Daoy (cell line): ENCODE measurements around the gene MIB1. TPM values are rescaled to one million over a fixed set of nuclear protein-coding genes. Genes with fewer than 3 reads are reported as not detected.
"Not testable (repeated sequence)": the region's sequence is repeated elsewhere in the genome, so short reads cannot be mapped to it uniquely, and the experiment has no call there.

ENCODE experiments used
- DNase-seq: peaks from one replicate; pipeline ENCODE4 v3.0.0-alpha.2; 2015; ENCODE audit warnings: low read depth
- total RNA-seq: library from RNA; depleted of rRNA; stranded (reverse); fragments of >200 nt; shearing (Covaris generic); gene quantifications from 2 replicates; pipeline ENCODE4 v1.2.3, GENCODE V29; 2014

The MIB1 gene
- total RNA-seq, 1 experiment from 2014 or later: 32.8 TPM

- no peak for DNase-seq
Observed at GRCh38 chr18:21743166-21743832, 2.7 kb downstream of the MIB1 start.

DNA sequence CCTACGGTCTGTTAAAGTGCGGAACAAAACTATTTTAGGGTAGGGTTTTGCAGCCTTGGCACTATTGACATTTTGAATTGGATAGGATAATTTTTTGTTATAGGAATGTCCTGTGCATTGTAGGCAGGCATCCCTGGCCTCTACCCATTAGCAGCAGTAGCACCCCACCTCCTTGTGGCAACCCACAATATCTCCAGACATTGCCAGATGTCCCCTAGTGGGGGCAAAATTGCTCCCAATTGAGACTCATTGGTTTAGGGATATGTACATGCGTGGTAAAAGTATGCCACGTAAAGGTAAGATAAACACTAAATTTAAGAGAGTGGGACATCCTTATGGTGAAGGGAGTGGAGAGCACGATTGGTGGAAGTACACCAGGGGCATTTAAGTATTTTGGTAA is 4.6 kb downstream of the MIB1 start:
- DNase-seq: no peak

DNA sequence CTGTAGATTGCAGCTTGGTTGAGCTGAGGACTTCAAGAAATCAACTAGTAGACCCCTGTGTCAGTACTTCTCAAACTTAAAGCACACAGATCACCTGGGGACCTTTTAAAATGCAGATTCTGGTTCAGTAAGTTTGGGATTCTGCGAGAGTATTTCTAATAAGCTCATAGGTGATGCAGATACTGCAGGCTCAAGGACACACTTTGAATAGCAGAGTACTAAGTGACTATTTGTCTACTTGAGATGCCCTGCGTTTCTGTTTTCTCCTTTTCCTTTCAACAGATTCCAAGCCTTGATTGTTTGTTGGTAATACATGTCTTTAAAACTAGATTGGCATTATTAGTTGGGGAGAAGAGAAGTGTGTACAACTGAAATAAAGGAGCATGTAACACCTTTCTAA is 6.7 kb downstream of the MIB1 start:
- no peak for DNase-seq

GRCh38 chr18:21747764-21748693 is 7.4 kb downstream of the MIB1 start:
- no peak for DNase-seq

DNA sequence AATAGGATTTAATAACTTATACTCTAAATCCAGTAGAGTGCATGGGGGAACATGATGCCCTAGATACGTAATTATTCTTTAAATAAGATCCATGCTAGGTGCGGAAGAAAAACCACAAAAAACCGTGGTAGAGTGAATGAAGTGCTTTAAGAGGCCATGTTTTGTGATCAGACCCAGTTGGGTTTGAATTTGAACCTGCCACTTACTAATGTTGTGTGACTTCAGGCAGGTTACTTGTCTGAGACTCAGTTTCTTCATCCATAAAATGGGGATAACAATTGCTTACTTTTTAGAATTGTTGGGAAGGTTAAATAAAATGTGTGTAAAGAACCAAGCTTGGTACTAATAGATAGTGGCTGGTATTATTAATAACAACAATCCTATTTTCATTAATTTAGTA is 17.2 kb downstream of the MIB1 start:
- DNase-seq: no peak

GRCh38 chr18:21759836-21760235 is 19.2 kb downstream of the MIB1 start:
- no peak for DNase-seq

- no peak for DNase-seq
Observed at GRCh38 chr18:21760321-21760720, 19.7 kb downstream of the MIB1 start.

DNA sequence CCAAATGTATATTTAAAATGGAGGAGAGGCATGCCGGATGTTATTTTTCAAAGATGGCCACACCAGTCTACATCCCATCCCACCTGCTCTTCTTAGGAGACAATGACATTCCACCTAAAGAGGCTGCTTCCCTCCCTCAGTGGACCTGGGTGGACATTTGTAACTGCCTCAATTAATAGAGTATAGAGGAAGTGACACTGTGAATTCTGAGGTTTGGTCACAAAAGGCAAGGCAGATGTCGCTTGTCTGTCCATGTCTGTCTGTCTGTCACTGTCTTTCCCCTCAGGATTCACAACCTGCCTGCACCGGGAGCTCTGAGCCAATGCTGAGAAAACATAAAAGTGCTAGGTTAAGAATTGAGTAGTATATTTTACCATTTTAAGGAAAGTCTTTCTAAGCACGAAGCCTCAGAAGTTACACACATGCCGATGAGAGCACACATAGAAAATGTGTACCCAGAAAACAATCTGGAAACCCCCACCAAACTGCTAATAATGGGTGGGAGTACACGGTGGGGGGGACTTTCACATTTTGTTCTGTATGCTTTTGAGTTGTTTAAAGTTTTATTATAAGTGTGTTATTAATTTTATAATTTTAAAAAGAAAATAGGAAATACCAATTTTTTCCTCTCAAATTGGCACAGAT is 21.0 kb downstream of the MIB1 start:
- DNase-seq: no peak

DNA sequence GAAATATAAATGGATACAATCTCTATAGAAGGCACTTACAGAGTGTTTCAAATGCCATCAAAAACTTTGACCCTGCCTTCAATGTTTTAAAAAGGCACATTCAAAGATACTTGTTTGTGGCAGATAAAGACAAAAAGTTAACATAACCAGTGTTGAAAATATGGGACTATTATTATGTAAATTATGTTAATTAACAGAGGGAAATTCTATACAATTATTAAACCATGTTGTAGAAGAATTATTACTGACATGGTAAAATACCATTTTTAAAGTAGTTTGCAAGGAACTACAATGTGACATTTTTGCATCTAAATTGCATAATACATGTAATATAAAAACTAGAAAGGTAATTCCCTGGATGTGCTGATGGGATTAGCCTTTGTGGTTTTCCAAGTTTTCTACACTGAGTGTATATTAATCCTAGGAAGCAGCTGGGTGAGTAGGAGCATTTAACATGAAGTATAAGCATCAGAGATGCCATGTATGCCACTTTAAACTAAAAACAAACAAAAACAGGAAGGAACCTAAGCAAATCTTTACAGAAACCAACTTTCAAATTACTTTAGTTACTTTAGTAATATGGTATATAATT is 21.7 kb downstream of the MIB1 start:
- no peak for DNase-seq

DNA sequence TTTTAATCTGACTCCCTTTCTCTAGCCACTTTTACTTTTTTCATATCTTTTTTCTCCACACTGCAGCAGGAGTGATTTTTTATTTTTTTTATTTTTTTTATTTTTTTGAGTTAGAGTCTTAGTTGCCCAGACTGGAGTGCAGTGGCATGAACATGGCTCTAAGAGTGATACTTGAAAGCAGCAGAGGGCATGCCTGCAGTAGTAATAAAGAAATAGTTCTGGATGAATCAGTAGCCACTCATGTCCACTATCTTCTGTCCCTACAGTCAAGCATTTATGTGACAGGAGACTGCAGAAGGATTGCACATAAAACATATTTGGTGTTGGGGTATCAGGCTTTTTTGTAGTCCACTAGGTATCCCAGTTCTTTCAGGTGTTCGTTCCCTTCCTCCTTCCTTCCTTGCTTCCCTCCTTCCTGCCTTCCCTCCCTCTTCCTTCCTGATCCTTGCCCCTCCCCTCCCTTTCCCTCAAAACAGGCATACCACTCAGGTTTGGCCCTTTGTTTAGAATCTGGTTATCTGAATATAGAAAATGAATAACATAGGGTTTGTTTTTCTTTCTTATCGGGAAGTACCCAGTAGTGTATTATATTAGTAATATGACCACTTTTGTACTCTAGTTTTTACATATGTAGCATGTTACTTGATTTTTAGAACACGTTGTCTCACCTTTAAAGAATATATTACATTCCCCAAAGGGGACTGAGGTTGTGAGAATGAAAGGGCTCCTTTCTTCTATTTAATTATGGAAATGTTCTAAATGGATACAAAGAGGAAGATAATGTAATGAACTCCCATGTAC is 23.5 kb downstream of the MIB1 start:
- DNase-seq: no peak

DNA sequence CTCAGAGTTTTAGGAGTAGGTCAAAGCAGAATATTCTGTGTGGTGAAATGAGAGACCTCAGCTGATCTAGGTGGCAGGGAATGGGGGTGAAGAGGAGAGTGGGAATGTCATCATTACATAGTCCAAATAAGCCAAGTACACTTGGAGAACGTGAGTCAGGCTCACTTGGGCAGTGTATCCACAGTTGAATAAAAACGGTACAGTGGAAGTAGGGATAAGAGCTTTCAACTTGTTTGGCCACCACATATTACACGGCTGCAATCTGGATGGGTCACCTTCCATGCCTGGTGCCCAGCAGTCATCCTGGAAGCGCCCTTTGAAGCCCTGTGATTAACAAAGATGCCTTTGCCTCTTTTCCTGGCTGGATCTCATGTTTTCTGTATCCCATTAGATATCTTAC is 28.6 kb downstream of the MIB1 start:
- no peak for DNase-seq

GRCh38 chr18:21774722-21775121 is 34.1 kb downstream of the MIB1 start:
- no peak for DNase-seq

DNA sequence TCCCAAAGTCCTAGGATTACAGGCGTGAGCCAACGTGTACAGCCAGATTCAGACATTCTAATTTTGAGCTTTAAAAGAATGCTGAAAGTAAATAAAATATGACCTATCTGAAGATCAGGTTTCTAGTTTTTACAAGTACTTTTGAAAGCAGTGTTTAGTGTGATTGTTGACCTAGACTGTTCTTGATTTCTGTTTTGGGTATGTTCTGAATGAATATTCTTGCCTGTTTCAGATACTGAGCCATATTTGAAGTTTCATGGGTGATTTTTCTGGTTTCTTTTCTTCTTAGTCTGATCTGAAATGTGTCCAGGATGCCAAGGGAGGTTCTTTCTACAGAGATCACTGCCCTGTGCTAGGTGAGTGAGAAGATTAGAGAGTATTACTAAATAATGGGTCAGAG is 37.2 kb downstream of the MIB1 start:
- DNase-seq: no peak

DNA sequence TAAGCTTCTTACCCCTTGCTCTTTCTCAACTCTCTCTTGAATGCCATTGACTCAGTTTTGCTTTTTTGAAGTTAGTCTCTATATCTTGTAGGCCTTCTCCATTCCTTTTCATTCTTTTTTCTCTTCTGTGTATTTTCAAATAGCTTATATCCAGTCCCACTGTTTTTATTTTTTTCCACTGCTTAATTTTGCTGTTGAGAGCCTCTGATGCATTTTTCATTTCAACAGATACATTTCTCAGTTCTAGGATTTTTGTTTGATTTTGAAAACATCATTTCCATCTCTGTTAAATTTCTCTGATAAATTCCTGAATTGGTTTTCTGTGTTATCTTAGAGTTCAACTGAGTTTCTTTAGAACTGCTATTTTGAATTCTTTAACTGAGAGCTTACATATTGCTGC is 45.9 kb downstream of the MIB1 start:
- DNase-seq: no peak

- not testable (repeated sequence) for DNase-seq
Observed at GRCh38 chr18:21796089-21796488, 55.5 kb downstream of the MIB1 start.

DNA sequence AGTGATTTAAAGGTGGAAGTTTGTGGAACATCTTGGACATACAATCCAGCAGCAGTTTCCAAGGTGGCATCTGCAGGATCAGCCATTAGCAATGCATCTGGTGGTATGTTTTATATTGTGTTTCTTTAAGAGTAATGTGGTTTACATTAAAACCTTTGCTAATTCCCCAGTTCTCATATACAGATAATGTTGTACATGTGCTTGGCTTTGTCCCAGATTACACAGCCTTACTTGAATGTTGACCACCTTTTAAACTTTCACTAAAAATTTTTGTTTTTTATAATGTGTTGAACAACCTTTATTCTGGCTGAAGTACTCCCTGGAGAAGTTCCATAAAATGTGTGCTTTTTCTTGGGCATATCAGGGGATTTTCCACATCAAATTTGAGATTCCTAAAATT is 57.5 kb downstream of the MIB1 start:
- no peak for DNase-seq

GRCh38 chr18:21799721-21800120 is 59.1 kb downstream of the MIB1 start:
- DNase-seq: no peak

- DNase-seq: no peak
Observed at GRCh38 chr18:21803495-21803894, 62.9 kb downstream of the MIB1 start.

DNA sequence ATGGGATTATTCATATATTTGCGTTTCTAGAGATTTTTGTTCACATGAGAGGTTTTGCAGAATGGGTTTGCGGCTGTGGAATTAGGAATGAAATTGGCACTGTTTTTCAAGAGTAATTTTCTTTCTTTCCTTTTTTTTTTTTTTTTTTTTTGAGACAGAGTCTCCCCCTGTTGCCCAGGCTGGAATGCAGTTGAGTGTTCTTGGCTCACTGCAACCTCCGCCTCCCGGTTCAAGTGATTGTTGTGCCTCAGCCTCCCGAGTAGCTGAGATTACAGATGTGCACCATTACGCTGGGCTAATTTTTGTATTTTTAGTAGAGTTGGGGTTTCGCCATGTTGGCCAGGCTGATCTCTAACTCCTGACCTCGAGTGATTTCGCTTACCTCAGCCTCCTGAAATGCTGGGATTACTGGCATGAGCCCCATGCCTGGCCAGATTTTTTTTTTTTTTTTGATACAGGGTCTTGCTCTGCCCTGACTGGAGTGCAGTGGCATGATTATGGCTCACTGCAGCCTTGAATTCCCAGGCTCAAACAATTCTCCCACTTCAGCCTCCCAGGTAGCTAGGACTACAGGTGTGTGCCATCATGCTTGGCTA is 65.3 kb downstream of the MIB1 start:
- no peak for DNase-seq

DNA sequence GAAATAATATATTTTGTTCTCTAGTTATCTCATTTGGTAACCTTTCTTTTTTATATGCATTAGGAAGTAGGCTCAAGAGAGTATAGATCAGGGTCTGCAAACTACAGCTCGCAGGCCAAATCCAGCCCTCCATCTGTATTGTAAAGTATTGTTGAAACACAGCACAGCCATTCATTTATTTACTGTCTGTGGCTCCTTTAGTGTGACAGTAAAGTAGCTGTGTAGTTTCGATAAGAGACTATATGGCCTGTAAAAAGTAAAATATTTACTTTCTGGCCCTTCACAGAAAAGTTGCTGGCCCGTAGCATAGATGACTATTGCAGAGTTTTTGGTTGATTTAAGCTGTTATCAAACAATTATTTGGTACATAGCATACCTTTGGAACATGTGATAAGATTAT is 67.6 kb downstream of the MIB1 start:
- DNase-seq: no peak

DNA sequence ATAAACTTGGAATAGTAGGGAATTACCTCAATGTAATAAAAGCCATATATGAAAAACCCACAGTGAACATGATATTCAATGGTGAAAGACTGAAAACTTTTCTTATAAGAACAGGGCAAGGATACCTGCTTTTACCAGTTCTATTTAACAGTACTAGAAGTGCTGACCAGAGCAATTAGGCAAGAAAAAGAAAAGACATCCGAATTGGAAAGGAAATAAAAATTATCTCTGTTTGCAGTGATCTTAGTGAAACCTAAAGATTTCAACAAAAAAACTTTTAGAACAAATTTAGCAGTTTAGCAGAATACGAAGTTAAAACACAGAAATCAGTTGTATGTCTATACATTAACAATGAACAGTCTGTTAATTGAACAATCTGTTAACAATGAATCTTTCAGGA is 69.1 kb downstream of the MIB1 start:
- no peak for DNase-seq
